GM12878 (cell line): ENCODE data around the gene OTOF. TPM values are rescaled to one million over a fixed set of nuclear protein-coding genes. Genes with fewer than 3 reads are reported as not detected.

Source experiments
- ATAC-seq: fragments of 200-7000 bp; cut with Tn5 transposase; 3 replicates; pipeline ENCODE4 v1.9.1; 2020; ENCODE audit warnings: mild to moderate bottlenecking, moderate library complexity
- BruUV-seq: library from RNA; stranded (reverse); fragments of 400-500 nt; replicated peaks from 2 replicates; lab custom pipeline; 2021; lab: Mats Ljungman, UMichigan
- CTCF ChIA-PET: fragments of 300-600 bp; sonication (Branson Sonifier 250); formaldehyde crosslinking; extraction: SDS; loops from one replicate; lab custom pipeline; 2021; ENCODE audit warnings: inconsistent platforms; lab: Yijun Ruan, JAX
- POLR2A ChIA-PET: fragments of 350-600 bp; formaldehyde crosslinking; extraction: SDS; loops from one replicate; lab custom pipeline; 2021; ENCODE audit warnings: inconsistent platforms; lab: Charles Lee
- RAD21 ChIA-PET: fragments of 300-600 bp; sonication (Branson Sonifier 250); formaldehyde crosslinking; loops from one replicate; lab custom pipeline; 2023; ENCODE audit warnings: antibody characterized with exemption; ENCODE audit not compliant: unreplicated experiment; lab: Charles Lee
- SMC1A ChIA-PET: fragments of 300-600 bp; sonication (Branson Sonifier 250); formaldehyde crosslinking; loops from one replicate; lab custom pipeline; 2023; ENCODE audit not compliant: unreplicated experiment, uncharacterized antibody; lab: Charles Lee
- DNase-seq: peaks from one replicate; pipeline ENCODE4 v3.0.0-alpha.2; 2011; ENCODE audit warnings: low read depth, low spot score
- FAIRE-seq: peaks from 3 replicates; lab custom pipeline; 2011; peaks lifted over from hg19 to GRCh38; lab: Jason Lieb, UNC
- H2AFZ ChIP-seq: 2 replicates; pipeline ENCODE4 v1.6.0; 2011; ENCODE audit warnings: low read depth, low read length, control low read depth; ENCODE audit not compliant: control insufficient read depth
- H3K27ac ChIP-seq: 2 replicates; pipeline ENCODE4 v1.5.1; 2011; ENCODE audit warnings: control low read depth; ENCODE audit not compliant: control insufficient read depth, insufficient read depth
- H3K27me3 ChIP-seq, 2 experiments: replicated peaks in 1 of 2; 2 replicates each; pipeline versions ENCODE4 v1.6.0 to v1.6.1; 2011; ENCODE audit warnings: low read length in 1 of 2; ENCODE audit not compliant: control insufficient read depth in 2 of 2, insufficient read depth in 2 of 2
- H3K36me3 ChIP-seq, 2 experiments: 2 replicates each; pipeline ENCODE4 v1.5.1; 2011; ENCODE audit warnings: low read length in 1 of 2; ENCODE audit not compliant: control insufficient read depth in 2 of 2, insufficient read depth in 2 of 2
- H3K4me1 ChIP-seq: 2 replicates; pipeline ENCODE4 v1.6.1; 2011; ENCODE audit warnings: mild to moderate bottlenecking, low read length, moderate library complexity, mixed read lengths; ENCODE audit not compliant: control insufficient read depth, insufficient read depth
- H3K4me2 ChIP-seq: 2 replicates; pipeline ENCODE4 v1.6.0; 2011; ENCODE audit warnings: control low read depth; ENCODE audit not compliant: control insufficient read depth, insufficient read depth
- H3K4me3 ChIP-seq: fragments of 200-600 bp; sonication (generic); 2 replicates; pipeline ENCODE4 v1.5.1; 2016
- H3K79me2 ChIP-seq: 2 replicates; pipeline ENCODE4 v1.6.0; 2011; ENCODE audit warnings: low read length; ENCODE audit not compliant: control insufficient read depth, insufficient read depth
- H3K9ac ChIP-seq: 2 replicates; pipeline ENCODE4 v1.8.0; 2011; ENCODE audit warnings: low read length, control low read depth, mixed read lengths; ENCODE audit not compliant: control insufficient read depth, insufficient read depth
- H3K9me3 ChIP-seq: replicated peaks from 3 replicates; pipeline ENCODE4 v1.5.1; 2011; ENCODE audit warnings: mild to moderate bottlenecking, low read length; ENCODE audit not compliant: control insufficient read depth, insufficient read depth
- H4K20me1 ChIP-seq: 2 replicates; pipeline ENCODE4 v1.6.0; 2011; ENCODE audit not compliant: control insufficient read depth, insufficient read depth
- GATAD2B ChIP-seq: fragments of 450-650 bp; conservative IDR thresholded peaks from 2 replicates; pipeline ENCODE4 v1.6.1; 2017; ENCODE audit warnings: low read depth, mild to moderate bottlenecking, moderate library complexity
- HCFC1 ChIP-seq: fragments of 150-350 bp; IDR thresholded peaks from 2 replicates; pipeline ENCODE4 v1.6.1; 2014; ENCODE audit warnings: low read length
- NBN ChIP-seq: fragments of 450-650 bp; IDR thresholded peaks from 2 replicates; pipeline ENCODE4 v1.6.1; 2016
- SP1 ChIP-seq: IDR thresholded peaks from one replicate; pipeline ENCODE4 v1.6.1; 2011; ENCODE audit warnings: low read depth, low read length
- SPI1 ChIP-seq: IDR thresholded peaks from 2 replicates; pipeline ENCODE4 v1.6.1; 2011; ENCODE audit warnings: low read depth, mild to moderate bottlenecking, low read length, moderate library complexity, borderline replicate concordance; ENCODE audit not compliant: insufficient read depth
- YY1 ChIP-seq: IDR thresholded peaks from 2 replicates; pipeline ENCODE4 v1.6.1; 2011; ENCODE audit warnings: low read depth, mild to moderate bottlenecking, low read length
- WGBS: methylation state at CpG from one replicate; pipeline ENCODE4 v1.1.6; 2016; ENCODE audit warnings: low lambda C conversion rate; ENCODE audit not compliant: insufficient replicate concordance, insufficient coverage; ENCODE audit errors: missing lambda C conversion rate; 5-methylcytosine and 5-hydroxymethylcytosine counted together
- in situ Hi-C: fragments of 300-500 bp; cut with MboI; formaldehyde crosslinking; loops from 9 replicates; pipeline ENCODE4 v1.14.3; 2018; ENCODE audit warnings: mixed read lengths
- intact Hi-C: fragments of 100-400 bp; cut with micrococcal nuclease; formaldehyde crosslinking; loops from one replicate; pipeline ENCODE4 v1.14.2; 2022; ENCODE audit not compliant: unreplicated experiment
- polyA plus RNA-seq, 11 experiments: library from polyadenylated mRNA; depleted of rRNA in 4 of 11; unstranded in 6 of 11; stranded (reverse) in 5 of 11; fragments of >200 nt; fragmentation: Nextera tagmentation in 4 of 11; fragmentation: Illumina TruSeq in 1 of 11; extraction: Ambion mirVana in 4 of 11; extraction: Trizol in 1 of 11; gene quantifications; 1 replicate in 1 of 11; 2 replicates in 10 of 11; pipeline versions ENCODE4 v1.2.1 to v1.2.3, GENCODE V29; 2011 to 2016; ENCODE audit warnings: inconsistent platforms in 2 of 11, missing spikeins in 2 of 11, low read depth in 1 of 11
- total RNA-seq, 4 experiments: library from RNA; depleted of rRNA in 3 of 4; stranded (reverse); fragments of >200 nt in 3 of 4; fragmentation: Illumina TruSeq in 1 of 4; extraction: Trizol in 1 of 4; gene quantifications; 2 replicates each; pipeline versions ENCODE4 v1.2.1 to v1.2.3, GENCODE V29; 2013 to 2021
- TF ChIP-seq, protein P1 (sequence below): fragments of 450-650 bp; IDR thresholded peaks from 2 replicates; pipeline ENCODE4 v1.6.1; 2016; ENCODE audit warnings: mild to moderate bottlenecking, moderate library complexity, borderline replicate concordance
- TF ChIP-seq, protein P2 (sequence below): fragments of 450-650 bp; IDR thresholded peaks from 2 replicates; pipeline ENCODE4 v1.6.1; 2016; ENCODE audit warnings: mild to moderate bottlenecking
- TF ChIP-seq, protein P3 (sequence below): fragments of 450-650 bp; IDR thresholded peaks from 2 replicates; pipeline ENCODE4 v1.6.1; 2017; ENCODE audit warnings: mild to moderate bottlenecking, moderate library complexity
- TF ChIP-seq, protein P4 (sequence below), 3 experiments: IDR thresholded peaks in 2 of 3; conservative IDR thresholded peaks in 1 of 3; 2 replicates each; pipeline ENCODE4 v1.5.1; 2011; ENCODE audit warnings: low read depth in 3 of 3, low read length in 3 of 3, mild to moderate bottlenecking in 3 of 3, control low read depth in 2 of 3, moderate library complexity in 2 of 3, inconsistent platforms in 1 of 3, mixed read lengths in 1 of 3; ENCODE audit not compliant: control insufficient read depth in 2 of 3, insufficient read depth in 1 of 3; ENCODE audit errors: extremely low read depth in 1 of 3
- TF ChIP-seq, protein P5 (sequence below): IDR thresholded peaks from 2 replicates; pipeline ENCODE4 v1.6.1; 2012; ENCODE audit warnings: low read depth, low read length, improper control_type of control experiment

OTOF gene
- total and polyA plus RNA-seq, 10 of the 15 experiments (the other 5 are each of a cell fraction or from before 2014, with no cell fraction given), result under 0.01 to 0.31 (median 0.07) TPM; not detected in 6

DNA sequence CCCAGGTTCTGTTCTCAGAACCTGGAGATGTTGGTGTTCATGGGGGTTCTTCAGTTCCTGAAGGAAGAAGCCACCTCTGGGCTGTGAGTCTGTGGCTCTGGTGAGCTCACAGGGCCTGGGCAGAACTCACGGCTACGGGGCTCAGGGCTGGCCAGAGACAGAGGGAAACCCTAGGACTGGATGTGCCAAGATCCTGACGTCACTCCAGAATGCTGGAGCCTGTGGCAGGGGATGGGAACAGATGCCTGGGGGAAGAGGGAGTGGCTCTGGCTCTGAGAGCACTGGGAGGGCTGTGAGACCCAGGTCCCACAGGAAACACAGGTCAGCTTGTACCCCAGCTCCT lies at the start of gene OTOF (continued):
- TF ChIP-seq, protein P1, sequence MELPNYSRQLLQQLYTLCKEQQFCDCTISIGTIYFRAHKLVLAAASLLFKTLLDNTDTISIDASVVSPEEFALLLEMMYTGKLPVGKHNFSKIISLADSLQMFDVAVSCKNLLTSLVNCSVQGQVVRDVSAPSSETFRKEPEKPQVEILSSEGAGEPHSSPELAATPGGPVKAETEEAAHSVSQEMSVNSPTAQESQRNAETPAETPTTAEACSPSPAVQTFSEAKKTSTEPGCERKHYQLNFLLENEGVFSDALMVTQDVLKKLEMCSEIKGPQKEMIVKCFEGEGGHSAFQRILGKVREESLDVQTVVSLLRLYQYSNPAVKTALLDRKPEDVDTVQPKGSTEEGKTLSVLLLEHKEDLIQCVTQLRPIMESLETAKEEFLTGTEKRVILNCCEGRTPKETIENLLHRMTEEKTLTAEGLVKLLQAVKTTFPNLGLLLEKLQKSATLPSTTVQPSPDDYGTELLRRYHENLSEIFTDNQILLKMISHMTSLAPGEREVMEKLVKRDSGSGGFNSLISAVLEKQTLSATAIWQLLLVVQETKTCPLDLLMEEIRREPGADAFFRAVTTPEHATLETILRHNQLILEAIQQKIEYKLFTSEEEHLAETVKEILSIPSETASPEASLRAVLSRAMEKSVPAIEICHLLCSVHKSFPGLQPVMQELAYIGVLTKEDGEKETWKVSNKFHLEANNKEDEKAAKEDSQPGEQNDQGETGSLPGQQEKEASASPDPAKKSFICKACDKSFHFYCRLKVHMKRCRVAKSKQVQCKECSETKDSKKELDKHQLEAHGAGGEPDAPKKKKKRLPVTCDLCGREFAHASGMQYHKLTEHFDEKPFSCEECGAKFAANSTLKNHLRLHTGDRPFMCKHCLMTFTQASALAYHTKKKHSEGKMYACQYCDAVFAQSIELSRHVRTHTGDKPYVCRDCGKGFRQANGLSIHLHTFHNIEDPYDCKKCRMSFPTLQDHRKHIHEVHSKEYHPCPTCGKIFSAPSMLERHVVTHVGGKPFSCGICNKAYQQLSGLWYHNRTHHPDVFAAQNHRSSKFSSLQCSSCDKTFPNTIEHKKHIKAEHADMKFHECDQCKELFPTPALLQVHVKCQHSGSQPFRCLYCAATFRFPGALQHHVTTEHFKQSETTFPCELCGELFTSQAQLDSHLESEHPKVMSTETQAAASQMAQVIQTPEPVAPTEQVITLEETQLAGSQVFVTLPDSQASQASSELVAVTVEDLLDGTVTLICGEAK, result no peak
- TF ChIP-seq, all 136 proteins: peak for 0

DNA sequence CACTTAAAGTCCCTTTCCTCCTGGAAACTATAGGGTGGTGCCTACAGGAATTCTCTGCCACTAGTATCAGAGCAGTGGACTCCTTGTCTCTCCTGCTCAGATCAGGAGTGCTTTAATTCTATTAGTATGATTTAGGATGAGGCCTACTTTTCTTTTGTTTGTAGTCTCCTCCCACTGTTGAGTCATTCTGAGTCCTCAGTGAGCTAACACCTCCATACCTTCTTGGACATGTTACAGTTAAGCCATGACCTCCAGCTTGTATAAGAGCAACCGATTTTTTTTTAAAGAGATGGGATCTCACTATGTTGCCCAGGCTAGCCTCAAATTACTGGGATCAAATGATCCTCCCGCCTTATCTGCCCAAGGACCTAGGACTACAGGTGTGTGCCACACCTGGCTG lies 48.7 kb upstream of the OTOF start:
- H3K4me1 ChIP-seq, result no peaks in the 10 kb centered on the region
- H3K79me2 ChIP-seq, result no peaks in the 10 kb centered on the region
- BruUV-seq, result no TSS peak
- no peak overlapping the region for H2AFZ ChIP-seq
- ChIA-PET POLR2A (no interaction called here), RAD21 (no interaction called here), CTCF (no interaction called here), SMC1A (no interaction called here)
- FAIRE-seq (no peak), DNase-seq (no peak), ATAC-seq (no peak)
- intact Hi-C loops, result no loop called here
- H3K36me3 ChIP-seq, result no peaks in the 10 kb centered on the region
- peaks cover 0 to 6% of the 10 kb centered on the region in 2 experiments; a peak in 2 of 4 replicates for H3K27me3 ChIP-seq
- H3K9ac ChIP-seq, result no peak overlapping the region
- H4K20me1 ChIP-seq, result no peaks in the 10 kb centered on the region
- 15% methylated on average over 2 of the region's 2 CpGs for WGBS
- H3K4me2 ChIP-seq, result no peak overlapping the region
- H3K4me3 ChIP-seq, result no peak overlapping the region
- in situ Hi-C loops, result no loop called here
- H3K27ac ChIP-seq, result no peak overlapping the region
- no peaks in the 10 kb centered on the region for H3K9me3 ChIP-seq
- no peak for TF ChIP-seq SPI1
- TF ChIP-seq HCFC1, result no peak
- no peak for TF ChIP-seq NBN
- TF ChIP-seq, protein P2, sequence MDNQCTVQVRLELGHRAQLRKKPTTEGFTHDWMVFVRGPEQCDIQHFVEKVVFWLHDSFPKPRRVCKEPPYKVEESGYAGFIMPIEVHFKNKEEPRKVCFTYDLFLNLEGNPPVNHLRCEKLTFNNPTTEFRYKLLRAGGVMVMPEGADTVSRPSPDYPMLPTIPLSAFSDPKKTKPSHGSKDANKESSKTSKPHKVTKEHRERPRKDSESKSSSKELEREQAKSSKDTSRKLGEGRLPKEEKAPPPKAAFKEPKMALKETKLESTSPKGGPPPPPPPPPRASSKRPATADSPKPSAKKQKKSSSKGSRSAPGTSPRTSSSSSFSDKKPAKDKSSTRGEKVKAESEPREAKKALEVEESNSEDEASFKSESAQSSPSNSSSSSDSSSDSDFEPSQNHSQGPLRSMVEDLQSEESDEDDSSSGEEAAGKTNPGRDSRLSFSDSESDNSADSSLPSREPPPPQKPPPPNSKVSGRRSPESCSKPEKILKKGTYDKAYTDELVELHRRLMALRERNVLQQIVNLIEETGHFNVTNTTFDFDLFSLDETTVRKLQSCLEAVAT, result no peak
- TF ChIP-seq SP1, result no peak
- TF ChIP-seq GATAD2B, result no peak
- TF ChIP-seq, protein P3, sequence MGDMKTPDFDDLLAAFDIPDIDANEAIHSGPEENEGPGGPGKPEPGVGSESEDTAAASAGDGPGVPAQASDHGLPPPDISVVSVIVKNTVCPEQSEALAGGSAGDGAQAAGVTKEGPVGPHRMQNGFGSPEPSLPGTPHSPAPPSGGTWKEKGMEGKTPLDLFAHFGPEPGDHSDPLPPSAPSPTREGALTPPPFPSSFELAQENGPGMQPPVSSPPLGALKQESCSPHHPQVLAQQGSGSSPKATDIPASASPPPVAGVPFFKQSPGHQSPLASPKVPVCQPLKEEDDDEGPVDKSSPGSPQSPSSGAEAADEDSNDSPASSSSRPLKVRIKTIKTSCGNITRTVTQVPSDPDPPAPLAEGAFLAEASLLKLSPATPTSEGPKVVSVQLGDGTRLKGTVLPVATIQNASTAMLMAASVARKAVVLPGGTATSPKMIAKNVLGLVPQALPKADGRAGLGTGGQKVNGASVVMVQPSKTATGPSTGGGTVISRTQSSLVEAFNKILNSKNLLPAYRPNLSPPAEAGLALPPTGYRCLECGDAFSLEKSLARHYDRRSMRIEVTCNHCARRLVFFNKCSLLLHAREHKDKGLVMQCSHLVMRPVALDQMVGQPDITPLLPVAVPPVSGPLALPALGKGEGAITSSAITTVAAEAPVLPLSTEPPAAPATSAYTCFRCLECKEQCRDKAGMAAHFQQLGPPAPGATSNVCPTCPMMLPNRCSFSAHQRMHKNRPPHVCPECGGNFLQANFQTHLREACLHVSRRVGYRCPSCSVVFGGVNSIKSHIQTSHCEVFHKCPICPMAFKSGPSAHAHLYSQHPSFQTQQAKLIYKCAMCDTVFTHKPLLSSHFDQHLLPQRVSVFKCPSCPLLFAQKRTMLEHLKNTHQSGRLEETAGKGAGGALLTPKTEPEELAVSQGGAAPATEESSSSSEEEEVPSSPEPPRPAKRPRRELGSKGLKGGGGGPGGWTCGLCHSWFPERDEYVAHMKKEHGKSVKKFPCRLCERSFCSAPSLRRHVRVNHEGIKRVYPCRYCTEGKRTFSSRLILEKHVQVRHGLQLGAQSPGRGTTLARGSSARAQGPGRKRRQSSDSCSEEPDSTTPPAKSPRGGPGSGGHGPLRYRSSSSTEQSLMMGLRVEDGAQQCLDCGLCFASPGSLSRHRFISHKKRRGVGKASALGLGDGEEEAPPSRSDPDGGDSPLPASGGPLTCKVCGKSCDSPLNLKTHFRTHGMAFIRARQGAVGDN, result no peak
- no peak for TF ChIP-seq YY1
- TF ChIP-seq, protein P4, sequence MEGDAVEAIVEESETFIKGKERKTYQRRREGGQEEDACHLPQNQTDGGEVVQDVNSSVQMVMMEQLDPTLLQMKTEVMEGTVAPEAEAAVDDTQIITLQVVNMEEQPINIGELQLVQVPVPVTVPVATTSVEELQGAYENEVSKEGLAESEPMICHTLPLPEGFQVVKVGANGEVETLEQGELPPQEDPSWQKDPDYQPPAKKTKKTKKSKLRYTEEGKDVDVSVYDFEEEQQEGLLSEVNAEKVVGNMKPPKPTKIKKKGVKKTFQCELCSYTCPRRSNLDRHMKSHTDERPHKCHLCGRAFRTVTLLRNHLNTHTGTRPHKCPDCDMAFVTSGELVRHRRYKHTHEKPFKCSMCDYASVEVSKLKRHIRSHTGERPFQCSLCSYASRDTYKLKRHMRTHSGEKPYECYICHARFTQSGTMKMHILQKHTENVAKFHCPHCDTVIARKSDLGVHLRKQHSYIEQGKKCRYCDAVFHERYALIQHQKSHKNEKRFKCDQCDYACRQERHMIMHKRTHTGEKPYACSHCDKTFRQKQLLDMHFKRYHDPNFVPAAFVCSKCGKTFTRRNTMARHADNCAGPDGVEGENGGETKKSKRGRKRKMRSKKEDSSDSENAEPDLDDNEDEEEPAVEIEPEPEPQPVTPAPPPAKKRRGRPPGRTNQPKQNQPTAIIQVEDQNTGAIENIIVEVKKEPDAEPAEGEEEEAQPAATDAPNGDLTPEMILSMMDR (IDR thresholded peaks at IDR 0.05 in 2 of 3, conservative IDR thresholded peaks at IDR 0.05 in 1 of 3; ENCODE audit: control insufficient read depth in 2 of 3, extremely low read depth in 1 of 3, insufficient read depth in 1 of 3, low read depth in 3 of 3, low read length in 3 of 3), result no peak
- TF ChIP-seq, protein P5, sequence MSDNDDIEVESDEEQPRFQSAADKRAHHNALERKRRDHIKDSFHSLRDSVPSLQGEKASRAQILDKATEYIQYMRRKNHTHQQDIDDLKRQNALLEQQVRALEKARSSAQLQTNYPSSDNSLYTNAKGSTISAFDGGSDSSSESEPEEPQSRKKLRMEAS, result no peak
